GM18951 (cell line): ENCODE results near the gene NMNAT2.

Experiments used
- POLR2A ChIP-seq: IDR thresholded peaks from 4 replicates; pipeline ENCODE4 v1.6.1; 2011; ENCODE audit warnings: mild to moderate bottlenecking; ENCODE audit not compliant: insufficient read length, insufficient read depth; ENCODE audit errors: extremely low read depth
- in situ Hi-C: fragments of 300-500 bp; cut with MboI; formaldehyde crosslinking; loops from one replicate; pipeline ENCODE4 v1.12.0; 2022; ENCODE audit warnings: low sequenced_read_pairs, mixed read lengths, inconsistent platforms; ENCODE audit not compliant: unreplicated experiment

The NMNAT2 gene

GRCh38 chr1:183233113-183233512, 185.1 kb downstream of the NMNAT2 start:
- in situ Hi-C loops, result loop anchor here (10.0 kb wide), 1 partner anchor 278 kb away; the partner anchor contains the start of gene SHCBP1L
- no peak for TF ChIP-seq POLR2A

- TF ChIP-seq POLR2A, result no peak
- in situ Hi-C loops, result loop anchor here (10.0 kb wide), 1 partner anchor 277 kb away; the partner anchor contains the start of gene SHCBP1L
These were observed 186.6 kb downstream of the NMNAT2 start for GRCh38 chr1:183231545-183231944.

DNA sequence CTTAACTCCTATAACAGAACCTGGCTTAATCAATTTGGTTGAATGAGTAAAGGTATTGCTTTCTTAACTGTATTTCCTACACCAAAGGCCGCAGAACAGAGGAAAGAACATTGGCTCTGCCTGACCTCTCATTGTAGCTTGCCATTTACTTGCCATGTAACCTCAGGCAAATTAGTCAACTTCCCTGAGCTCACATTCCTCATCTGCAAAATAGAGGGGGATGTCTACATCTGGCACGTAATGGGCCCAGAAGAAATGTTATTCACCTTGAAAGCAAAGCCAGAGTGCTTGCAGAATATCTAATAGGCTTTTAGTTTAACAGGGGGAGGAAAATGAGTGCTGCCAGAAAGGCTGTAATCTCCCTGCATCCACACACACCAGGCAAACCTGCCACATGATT, 187.8 kb downstream of the NMNAT2 start:
- in situ Hi-C loops, result loop anchor here (10.0 kb wide), 1 partner anchor 276 kb away; the partner anchor contains the start of gene SHCBP1L

GRCh38 chr1:183228347-183229220, 189.6 kb downstream of the NMNAT2 start:
- in situ Hi-C loops, result no loop called here
- no peak for TF ChIP-seq POLR2A

More for the DNA sequence above, 187.8 kb downstream of the NMNAT2 start:
- TF ChIP-seq POLR2A, result no peak

GRCh38 chr1:183227422-183228346, 190.5 kb downstream of the NMNAT2 start:
- in situ Hi-C loops, result no loop called here
- TF ChIP-seq POLR2A, result no peak

GRCh38 chr1:183226963-183227362, 191.2 kb downstream of the NMNAT2 start:
- in situ Hi-C loops, result no loop called here
- no peak for TF ChIP-seq POLR2A

DNA sequence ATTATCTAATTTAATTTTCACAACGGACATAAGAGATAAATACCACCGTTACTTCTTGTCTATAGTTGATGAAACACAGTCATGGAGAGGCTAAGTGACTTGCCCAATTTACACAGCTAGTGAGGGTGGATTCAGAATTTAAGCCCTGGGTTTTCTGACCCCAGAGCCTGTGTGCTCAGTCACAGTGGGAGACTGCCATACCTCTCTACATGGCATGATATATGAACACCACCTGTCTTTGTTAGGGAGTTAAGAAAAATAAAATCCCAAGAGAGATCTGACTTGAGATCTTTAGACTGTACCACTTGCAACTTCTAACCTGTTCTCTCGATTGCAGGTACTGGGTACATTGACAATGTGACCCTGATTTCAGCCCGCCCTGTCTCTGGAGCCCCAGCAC, 191.8 kb downstream of the NMNAT2 start:
- in situ Hi-C loops, result no loop called here
- no peak for TF ChIP-seq POLR2A

GRCh38 chr1:183223467-183223866, 194.7 kb downstream of the NMNAT2 start:
- in situ Hi-C loops, result no loop called here
- TF ChIP-seq POLR2A, result no peak

DNA sequence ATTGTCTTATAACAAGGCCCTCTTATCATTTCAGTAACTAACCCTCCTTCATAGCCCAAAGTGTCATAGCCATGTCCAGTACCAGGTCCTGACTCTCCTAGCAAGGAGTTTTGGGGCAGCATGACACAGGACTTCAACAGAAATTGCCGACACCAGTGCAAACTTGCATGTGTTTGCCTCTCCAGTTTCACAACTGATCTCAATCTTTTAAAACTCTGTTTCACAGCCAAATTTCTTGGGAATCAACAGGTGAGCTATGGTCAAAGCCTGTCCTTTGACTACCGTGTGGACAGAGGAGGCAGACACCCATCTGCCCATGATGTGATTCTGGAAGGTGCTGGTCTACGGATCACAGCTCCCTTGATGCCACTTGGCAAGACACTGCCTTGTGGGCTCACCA, 195.3 kb downstream of the NMNAT2 start:
- in situ Hi-C loops, result no loop called here
- no peak for TF ChIP-seq POLR2A

DNA sequence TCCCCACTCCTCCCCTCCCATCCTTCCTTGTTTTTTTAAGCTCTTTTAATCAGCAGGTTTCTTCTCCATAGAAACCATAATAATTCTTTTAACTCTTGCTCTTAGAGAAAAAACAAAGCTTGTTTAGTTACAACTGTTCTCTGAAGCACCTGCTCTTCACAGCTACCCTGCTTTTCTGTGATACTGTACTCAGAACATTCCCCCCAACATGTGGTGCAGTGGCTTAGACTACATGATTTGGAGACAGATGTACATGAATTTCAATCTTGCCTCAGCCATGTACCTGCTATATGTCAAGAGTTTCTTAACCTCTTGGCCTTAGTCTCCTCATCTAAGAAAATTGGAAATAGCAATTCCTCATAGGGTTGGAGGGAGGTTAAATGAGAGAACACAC, 198.6 kb downstream of the NMNAT2 start:
- TF ChIP-seq POLR2A, result no peak
- in situ Hi-C loops, result no loop called here

DNA sequence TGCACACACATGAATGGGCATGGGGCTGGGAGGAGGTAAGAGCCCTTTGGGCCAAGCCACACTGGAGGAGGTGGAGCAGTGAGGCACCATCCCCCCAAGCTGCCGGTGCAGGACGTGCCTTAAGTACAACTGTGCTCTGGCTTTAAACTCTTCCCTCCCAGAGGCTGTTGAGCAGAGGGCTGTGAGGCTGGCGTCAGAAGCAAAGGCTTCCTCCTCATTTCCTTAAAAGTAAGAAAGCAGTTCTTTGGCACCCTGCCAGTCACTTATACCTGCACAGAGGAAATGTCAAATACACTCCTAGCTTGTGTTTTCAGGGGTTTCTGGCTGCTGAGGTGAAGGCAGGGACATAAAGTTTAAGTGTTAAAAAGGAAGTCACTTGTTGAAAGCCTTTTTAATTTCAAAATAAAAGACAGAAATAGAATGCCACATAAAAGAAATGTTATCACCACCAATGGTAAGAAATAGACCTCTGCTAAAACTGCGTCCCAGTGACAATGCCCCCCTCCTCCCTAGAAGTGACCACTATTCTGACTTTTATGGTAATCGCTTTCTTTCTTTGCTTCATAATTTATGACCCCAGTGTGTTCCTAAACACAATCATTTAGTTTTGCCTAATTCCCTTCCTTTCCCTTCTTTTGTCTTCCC, 199.1 kb downstream of the NMNAT2 start:
- no peak for TF ChIP-seq POLR2A
- in situ Hi-C loops, result no loop called here

DNA sequence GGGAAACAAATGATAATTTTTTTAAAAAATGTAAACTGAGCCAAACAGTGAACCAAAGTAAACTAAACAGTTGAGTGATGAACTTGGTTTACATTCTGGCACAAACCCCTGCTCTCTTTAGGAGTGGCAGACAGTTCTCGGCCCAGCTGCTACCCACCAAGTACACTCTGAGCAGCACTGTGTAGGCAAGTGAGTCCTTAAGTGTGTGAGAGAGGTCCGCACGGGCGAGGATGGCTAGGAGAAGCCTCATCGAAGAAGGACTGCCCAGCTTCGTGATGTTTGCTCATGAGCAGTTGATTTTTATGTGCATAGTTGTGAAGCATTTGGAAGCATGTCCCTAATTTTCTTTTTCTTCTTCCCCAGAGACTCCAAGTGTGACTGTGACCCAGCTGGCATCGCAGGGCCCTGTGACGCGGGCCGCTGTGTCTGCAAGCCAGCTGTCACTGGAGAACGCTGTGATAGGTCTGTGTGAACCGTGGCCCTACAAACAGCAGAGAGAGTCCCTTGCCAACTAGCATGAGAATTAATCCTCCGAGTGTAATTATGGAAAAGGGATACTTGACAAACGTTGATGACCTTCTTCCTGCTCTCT, 200.1 kb downstream of the NMNAT2 start:
- in situ Hi-C loops, result no loop called here
- TF ChIP-seq POLR2A, result no peak
